Kidney glomerular epithelial cell (primary cell): Measurements from ENCODE around the gene GTPBP6.
"Not testable (repeated sequence)": the region's sequence is repeated elsewhere in the genome, so short reads cannot be mapped to it uniquely, and the experiment has no call there.

Experiments
- DNase-seq: peaks from one replicate; lab custom pipeline; 2025; lab: John Stamatoyannopoulos, UW

The GTPBP6 gene

GRCh38 chrX:264006-264405 lies 54.6 kb downstream of the GTPBP6 start:
- DNase-seq, result not testable (repeated sequence)

- no peak for DNase-seq
These were observed 56.2 kb downstream of the GTPBP6 start for GRCh38 chrX:262381-262909.

- DNase-seq, result no peak
These were observed 56.7 kb downstream of the GTPBP6 start for GRCh38 chrX:261919-262352.

- no peak for DNase-seq
These were observed 57.3 kb downstream of the GTPBP6 start for GRCh38 chrX:261167-261918.

GRCh38 chrX:259692-260355 lies 58.8 kb downstream of the GTPBP6 start:
- DNase-seq, result no peak

- DNase-seq, result no peak
These were observed 60.1 kb downstream of the GTPBP6 start for GRCh38 chrX:258291-259040.

- no peak for DNase-seq
These were observed 60.8 kb downstream of the GTPBP6 start for GRCh38 chrX:257681-258289.

- not testable (repeated sequence) for DNase-seq
These were observed 61.5 kb downstream of the GTPBP6 start for GRCh38 chrX:257054-257453.

GRCh38 chrX:255923-256331 lies 62.7 kb downstream of the GTPBP6 start:
- DNase-seq, result no peak
